ENCODE measurements around the gene ACACA.

The ACACA gene

DNA sequence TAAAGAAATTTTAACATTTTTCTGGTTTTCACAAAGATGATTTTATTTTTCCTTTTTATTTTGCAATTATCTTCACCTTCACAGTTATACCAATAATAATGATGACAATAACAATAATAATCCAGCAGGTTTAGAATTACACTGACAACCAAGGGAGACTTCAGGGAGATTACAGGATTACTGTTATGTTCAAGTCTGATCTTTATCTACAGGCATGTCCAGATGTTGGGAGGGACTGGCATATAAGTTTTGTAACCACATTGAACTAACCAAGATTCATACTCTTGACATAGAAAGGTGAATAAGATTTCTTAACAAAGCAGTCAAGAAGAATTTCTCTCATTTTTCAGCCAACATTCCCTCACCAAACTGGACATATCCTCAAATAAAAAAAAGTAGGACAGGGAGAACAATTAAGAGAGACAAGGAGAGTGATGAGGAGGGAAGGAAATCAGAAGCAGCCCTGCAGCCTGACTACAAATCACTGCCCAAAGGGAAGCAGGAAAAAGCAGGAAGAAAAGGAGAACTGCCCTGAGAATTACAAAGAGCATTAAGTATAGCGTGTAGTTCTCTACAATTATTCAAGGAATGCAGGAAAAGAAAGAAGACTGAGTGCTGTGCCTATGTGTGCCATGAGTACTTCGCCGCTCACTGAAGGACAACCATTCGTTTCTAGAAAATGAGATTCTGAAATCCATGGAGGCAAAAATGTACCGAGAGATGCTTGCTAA is 186.6 kb downstream of the ACACA start:
- DNase-seq (ENCODE audit: low read depth, low spot score), result no peak
- no peak overlapping the region for H3K4me3 ChIP-seq (ENCODE audit: low read depth, low read length)
- TF ChIP-seq, protein P1, sequence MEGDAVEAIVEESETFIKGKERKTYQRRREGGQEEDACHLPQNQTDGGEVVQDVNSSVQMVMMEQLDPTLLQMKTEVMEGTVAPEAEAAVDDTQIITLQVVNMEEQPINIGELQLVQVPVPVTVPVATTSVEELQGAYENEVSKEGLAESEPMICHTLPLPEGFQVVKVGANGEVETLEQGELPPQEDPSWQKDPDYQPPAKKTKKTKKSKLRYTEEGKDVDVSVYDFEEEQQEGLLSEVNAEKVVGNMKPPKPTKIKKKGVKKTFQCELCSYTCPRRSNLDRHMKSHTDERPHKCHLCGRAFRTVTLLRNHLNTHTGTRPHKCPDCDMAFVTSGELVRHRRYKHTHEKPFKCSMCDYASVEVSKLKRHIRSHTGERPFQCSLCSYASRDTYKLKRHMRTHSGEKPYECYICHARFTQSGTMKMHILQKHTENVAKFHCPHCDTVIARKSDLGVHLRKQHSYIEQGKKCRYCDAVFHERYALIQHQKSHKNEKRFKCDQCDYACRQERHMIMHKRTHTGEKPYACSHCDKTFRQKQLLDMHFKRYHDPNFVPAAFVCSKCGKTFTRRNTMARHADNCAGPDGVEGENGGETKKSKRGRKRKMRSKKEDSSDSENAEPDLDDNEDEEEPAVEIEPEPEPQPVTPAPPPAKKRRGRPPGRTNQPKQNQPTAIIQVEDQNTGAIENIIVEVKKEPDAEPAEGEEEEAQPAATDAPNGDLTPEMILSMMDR (IDR thresholded peaks at IDR 0.05; ENCODE audit: low read depth, low read length), result no peak
- in situ Hi-C loops (cut with HindIII; ENCODE audit: low sequenced_read_pairs), result no loop called here

DNA sequence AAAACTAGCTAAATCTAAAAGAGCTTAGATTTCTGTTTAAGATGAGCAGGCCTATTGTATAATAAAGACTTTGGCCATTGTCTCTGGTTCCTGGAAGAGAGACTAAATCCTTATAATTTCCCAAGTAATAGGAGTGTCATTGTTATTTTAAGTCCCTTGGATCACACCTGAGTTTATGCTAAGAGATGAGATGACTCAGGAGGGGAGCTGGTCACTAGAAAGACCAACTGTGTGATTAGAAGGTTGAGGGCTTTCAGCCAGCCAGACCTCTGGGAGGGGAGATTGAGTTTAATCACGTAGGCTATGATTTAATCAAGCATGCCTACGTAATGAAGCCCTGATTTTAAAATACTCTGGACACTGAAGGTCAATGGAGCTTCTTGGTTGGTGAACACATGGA is 187.8 kb downstream of the ACACA start:
- H3K4me3 ChIP-seq (ENCODE audit: low read depth, low read length), result no peak overlapping the region
- DNase-seq (ENCODE audit: low read depth, low spot score), result no peak
- in situ Hi-C loops (cut with HindIII; ENCODE audit: low sequenced_read_pairs), result no loop called here
- TF ChIP-seq, protein P1 (IDR thresholded peaks at IDR 0.05; ENCODE audit: low read depth, low read length), result no peak

DNA sequence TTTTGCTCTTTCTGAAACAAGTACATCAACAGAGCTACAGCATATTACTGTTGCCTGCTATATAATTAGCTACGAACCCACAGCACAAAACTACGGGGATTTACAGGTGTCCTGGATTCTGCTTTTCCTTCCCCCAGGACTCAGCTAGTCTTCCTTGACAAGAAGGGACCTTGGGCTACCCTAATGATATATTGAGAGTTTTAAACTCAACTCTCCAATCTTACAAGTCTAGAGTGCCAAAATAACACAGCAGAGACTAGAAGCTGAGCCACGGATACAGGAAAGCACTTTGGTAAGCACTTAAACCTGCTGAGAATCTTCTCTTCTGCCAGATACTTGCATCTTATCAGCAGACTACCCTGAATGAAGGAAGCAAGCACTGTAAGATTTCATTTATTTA is 192.2 kb downstream of the ACACA start:
- H3K4me3 ChIP-seq (ENCODE audit: low read depth, low read length), result no peak overlapping the region
- TF ChIP-seq, protein P1 (IDR thresholded peaks at IDR 0.05; ENCODE audit: low read depth, low read length), result no peak
- no peak for DNase-seq (ENCODE audit: low read depth, low spot score)
- in situ Hi-C loops (cut with HindIII; ENCODE audit: low sequenced_read_pairs), result no loop called here

DNA sequence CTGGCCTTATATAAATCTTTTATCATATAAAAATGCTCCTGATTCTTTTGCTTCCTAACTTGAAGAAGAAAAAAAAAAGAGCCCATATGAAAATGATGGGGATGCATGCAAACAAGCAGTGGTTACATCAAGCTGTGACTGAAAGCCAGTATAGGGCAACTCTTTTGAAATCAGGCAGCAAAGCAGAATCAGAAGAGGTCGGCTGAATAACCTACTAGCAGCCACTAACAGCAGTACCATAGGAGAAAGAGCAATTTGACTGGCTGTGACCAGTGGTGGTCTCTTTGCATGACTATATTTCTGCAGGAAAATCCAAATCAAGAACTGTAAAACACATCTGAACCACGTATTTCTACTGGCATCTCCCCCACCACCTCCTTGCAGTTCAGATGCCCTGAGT is 192.7 kb downstream of the ACACA start:
- DNase-seq (ENCODE audit: low read depth, low spot score), result no peak
- H3K4me3 ChIP-seq (ENCODE audit: low read depth, low read length), result no peak overlapping the region
- TF ChIP-seq, protein P1 (IDR thresholded peaks at IDR 0.05; ENCODE audit: low read depth, low read length), result no peak
- in situ Hi-C loops (cut with HindIII; ENCODE audit: low sequenced_read_pairs), result no loop called here

DNA sequence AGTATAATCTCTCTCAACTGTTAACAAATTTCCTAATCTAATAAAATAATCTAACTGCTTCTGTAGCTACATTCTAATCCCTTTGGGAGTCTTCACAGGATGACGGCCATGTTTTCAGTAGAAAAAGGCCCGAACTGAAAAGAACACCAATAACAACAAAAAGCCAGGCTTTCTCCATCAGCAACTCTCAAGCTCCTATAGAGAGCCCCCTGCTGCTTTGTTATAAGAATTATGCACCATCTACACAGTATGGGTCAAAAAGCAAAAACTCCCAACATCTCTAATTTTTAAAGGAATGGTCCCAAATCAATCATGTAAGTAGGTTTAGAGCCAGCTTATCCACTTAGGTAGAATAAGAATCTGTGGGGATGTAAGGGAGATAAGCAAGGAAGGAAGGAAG is 194.5 kb downstream of the ACACA start:
- TF ChIP-seq, protein P1 (IDR thresholded peaks at IDR 0.05; ENCODE audit: low read depth, low read length), result no peak
- H3K4me3 ChIP-seq (ENCODE audit: low read depth, low read length), result no peak overlapping the region
- peak; percentile 18 for DNase-seq (ENCODE audit: low read depth, low spot score)
- in situ Hi-C loops (cut with HindIII; ENCODE audit: low sequenced_read_pairs), result no loop called here

DNA sequence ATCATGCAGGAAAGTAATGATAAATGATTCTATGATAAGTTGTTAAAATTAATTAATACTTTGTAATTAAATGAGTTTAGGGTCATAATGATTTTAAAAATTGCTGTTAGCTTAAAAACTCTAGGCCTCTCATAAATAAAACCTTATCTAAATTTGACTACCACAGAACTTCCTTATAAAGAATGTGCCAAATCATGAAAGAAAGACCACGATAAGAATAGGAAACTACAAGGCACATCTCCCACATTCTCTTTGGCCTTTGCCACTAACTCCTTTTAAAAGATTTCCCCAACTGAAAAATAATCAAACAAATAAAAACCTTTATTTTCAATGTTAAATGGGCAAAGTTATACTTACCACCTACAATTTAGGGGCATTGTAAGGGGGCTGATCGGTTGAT is 195.5 kb downstream of the ACACA start:
- in situ Hi-C loops (cut with HindIII; ENCODE audit: low sequenced_read_pairs), result no loop called here
- no peak for DNase-seq (ENCODE audit: low read depth, low spot score)
- TF ChIP-seq, protein P1 (IDR thresholded peaks at IDR 0.05; ENCODE audit: low read depth, low read length), result no peak
- H3K4me3 ChIP-seq (ENCODE audit: low read depth, low read length), result no peak overlapping the region

All from astrocyte of the spinal cord (primary cell).